ENCODE measurements around the gene ITGA11. TPM values are rescaled to one million over a fixed set of nuclear protein-coding genes. Genes with fewer than 3 reads are reported as not detected.

Gene ITGA11
- total and polyA plus RNA-seq, 2 experiments from 2014 or later: 0.03 to 0.40 TPM

GRCh38 chr15:68415061-68415460, 16.9 kb downstream of the ITGA11 start:
- ATAC-seq (no peak), DNase-seq (ENCODE audit: low spot score) (no peak)
- Mint-ChIP-seq H3K9me3 (no peaks in the 10 kb centered on the region), H3K27ac (no peak overlapping the region), H3K36me3 (ENCODE audit: low read depth) (no peaks in the 10 kb centered on the region), H3K4me3 (no peak overlapping the region), H3K4me1 (peaks cover 8% of the 10 kb centered on the region), H3K27me3 (ENCODE audit: insufficient read depth, low read depth, poor library complexity) (no peaks in the 10 kb centered on the region)
- H3K27me3 ChIP-seq (ENCODE audit: insufficient read depth): no peaks in the 10 kb centered on the region
- no peak overlapping the region for H3K4me3 ChIP-seq
- 0 out of 2 replicates have a peak, but pooled peaks cover 4% of the 10 kb centered on the region for H3K9me2 ChIP-seq (ENCODE audit: insufficient read depth)
- H2AFZ ChIP-seq: no peak overlapping the region
- no peak for TF ChIP-seq POLR2AphosphoS5 (IDR thresholded peaks at IDR 0.05; ENCODE audit: low read depth)
- TF ChIP-seq ETS1 (IDR thresholded peaks at IDR 0.05): no peak
- TF ChIP-seq REST (IDR thresholded peaks at IDR 0.05; ENCODE audit: unreplicated experiment): no peak
- no peak for TF ChIP-seq ZNF331 (CRISPR knock-in tag; IDR thresholded peaks at IDR 0.05; ENCODE audit: low read depth)
- H3F3A ChIP-seq (replicated peaks; ENCODE audit: low read depth): no peaks in the 10 kb centered on the region
- H3K79me2 ChIP-seq (replicated peaks; ENCODE audit: insufficient read depth): no peaks in the 10 kb centered on the region
- no peak overlapping the region for H3K4me2 ChIP-seq
- no peaks in the 10 kb centered on the region for H4K20me1 ChIP-seq (replicated peaks; ENCODE audit: insufficient read depth)
- no peaks in the 10 kb centered on the region for H3K36me3 ChIP-seq (ENCODE audit: insufficient read depth)
- H3K4me1 ChIP-seq (ENCODE audit: insufficient read depth): peaks cover 6% of the 10 kb centered on the region; the same call in 1 of the 2 replicates
- H3K27ac ChIP-seq (ENCODE audit: low read depth): no peak overlapping the region

GRCh38 chr15:68414591-68414990, 17.4 kb downstream of the ITGA11 start:
- Histone ChIP-seq H3K79me2 (replicated peaks; ENCODE audit: insufficient read depth) (no peaks in the 10 kb centered on the region), H3K27ac (ENCODE audit: low read depth) (no peak overlapping the region), H3K4me1 (ENCODE audit: insufficient read depth) (0 out of 2 replicates have a peak, but pooled peaks cover 4% of the 10 kb centered on the region), H2AFZ (no peak overlapping the region), H3F3A (replicated peaks; ENCODE audit: low read depth) (no peaks in the 10 kb centered on the region), H3K27me3 (ENCODE audit: insufficient read depth) (no peaks in the 10 kb centered on the region), H3K9me2 (ENCODE audit: insufficient read depth) (0 out of 2 replicates have a peak, but pooled peaks cover 4% of the 10 kb centered on the region), H3K36me3 (ENCODE audit: insufficient read depth) (no peaks in the 10 kb centered on the region), H4K20me1 (replicated peaks; ENCODE audit: insufficient read depth) (no peaks in the 10 kb centered on the region), H3K4me3 (no peak overlapping the region), H3K4me2 (no peak overlapping the region)
- peaks cover 7% of the 10 kb centered on the region for H3K4me1 Mint-ChIP-seq
- no peak for DNase-seq (ENCODE audit: low spot score)
- H3K9me3 Mint-ChIP-seq: no peaks in the 10 kb centered on the region
- ATAC-seq: no peak
- H3K36me3 Mint-ChIP-seq (ENCODE audit: low read depth): no peaks in the 10 kb centered on the region
- H3K27ac Mint-ChIP-seq: no peak overlapping the region
- TF ChIP-seq ZNF462 (CRISPR knock-in tag; IDR thresholded peaks at IDR 0.05): no peak
- H3K4me3 Mint-ChIP-seq: no peak overlapping the region
- no peaks in the 10 kb centered on the region for H3K27me3 Mint-ChIP-seq (ENCODE audit: insufficient read depth, low read depth, poor library complexity)

All from GM23338 (cell line).